ENCODE data around the gene EXOC4.
"Not testable (repeated sequence)": the region's sequence is repeated elsewhere in the genome, so short reads cannot be mapped to it uniquely, and the experiment has no call there.

Gene EXOC4

GRCh38 chr7:133252858-133253518, at the start of gene EXOC4:
Gene EXOC4, plus strand, starts transcription at chr7:133253078.
- DNase-seq (ENCODE audit: low read depth), result peak; percentile 97

- DNase-seq (ENCODE audit: low read depth), result no peak
These were observed 49.4 kb upstream of the EXOC4 start for GRCh38 chr7:133203490-133203889.

- peak; percentile 34 for DNase-seq (ENCODE audit: low read depth)
These were observed 45.2 kb upstream of the EXOC4 start for GRCh38 chr7:133207687-133208086.

GRCh38 chr7:133210817-133211216, 42.1 kb upstream of the EXOC4 start:
- DNase-seq (ENCODE audit: low read depth), result not testable (repeated sequence)

DNA sequence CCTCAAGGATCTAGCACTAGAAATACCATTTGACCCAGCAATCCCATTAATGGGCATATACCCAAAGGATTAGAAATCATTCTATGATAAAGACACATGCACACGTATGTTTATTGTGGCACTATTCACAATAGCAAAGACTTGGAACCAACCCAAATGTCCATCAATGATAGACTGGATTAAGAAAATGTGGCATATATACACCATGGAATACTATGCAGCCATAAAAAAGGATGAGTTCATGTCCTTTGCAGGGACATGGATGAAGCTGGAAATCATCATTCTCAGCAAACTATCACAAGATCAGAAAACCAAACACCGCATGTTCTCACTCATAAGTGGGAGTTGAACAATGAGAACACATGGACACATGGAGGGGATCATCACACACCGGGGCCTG, 39.1 kb upstream of the EXOC4 start:
- not testable (repeated sequence) for DNase-seq (ENCODE audit: low read depth)

DNA sequence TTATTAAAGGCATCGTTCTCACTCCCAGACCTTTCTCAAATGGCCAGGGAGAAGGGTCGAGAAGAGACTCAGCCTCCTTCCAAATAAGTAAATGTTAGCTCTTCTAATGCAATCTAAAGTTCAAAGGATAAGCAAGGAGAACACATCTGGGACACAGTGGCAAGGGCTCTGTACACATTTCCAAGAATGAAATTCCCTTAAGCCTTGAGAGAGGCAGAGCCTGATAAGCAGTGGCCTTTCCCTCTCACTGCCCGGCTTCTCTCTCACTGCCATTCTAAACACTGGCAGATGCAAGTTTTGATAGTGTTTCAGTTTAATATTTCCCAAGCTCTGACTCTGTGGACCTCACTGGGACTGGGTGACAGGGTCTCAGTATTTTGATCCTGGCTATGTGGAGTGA, 35.1 kb upstream of the EXOC4 start:
- DNase-seq (ENCODE audit: low read depth), result no peak

- DNase-seq (ENCODE audit: low read depth), result peak; percentile 56
These were observed 22.2 kb upstream of the EXOC4 start for GRCh38 chr7:133230591-133231194.

DNA sequence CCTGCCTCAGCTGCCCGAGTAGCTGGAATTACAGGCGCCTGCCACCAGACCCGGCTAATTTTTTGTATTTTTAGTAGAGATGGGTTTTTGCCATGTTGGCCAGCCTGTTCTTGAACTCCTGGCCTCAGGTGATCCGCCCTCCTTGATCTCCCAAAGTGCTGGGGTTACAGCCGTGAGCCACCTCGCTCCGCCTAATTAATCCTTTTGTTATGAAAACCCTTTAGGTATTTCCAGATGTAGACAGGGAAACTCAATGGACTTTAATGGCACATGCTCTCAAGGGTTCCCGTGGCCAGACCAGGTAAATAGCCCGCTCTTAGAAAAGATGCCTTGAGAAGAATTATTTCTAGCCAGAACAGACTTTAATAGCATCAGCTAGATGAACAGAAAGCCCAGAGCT, 19.7 kb upstream of the EXOC4 start:
- no peak for DNase-seq (ENCODE audit: low read depth)

DNA sequence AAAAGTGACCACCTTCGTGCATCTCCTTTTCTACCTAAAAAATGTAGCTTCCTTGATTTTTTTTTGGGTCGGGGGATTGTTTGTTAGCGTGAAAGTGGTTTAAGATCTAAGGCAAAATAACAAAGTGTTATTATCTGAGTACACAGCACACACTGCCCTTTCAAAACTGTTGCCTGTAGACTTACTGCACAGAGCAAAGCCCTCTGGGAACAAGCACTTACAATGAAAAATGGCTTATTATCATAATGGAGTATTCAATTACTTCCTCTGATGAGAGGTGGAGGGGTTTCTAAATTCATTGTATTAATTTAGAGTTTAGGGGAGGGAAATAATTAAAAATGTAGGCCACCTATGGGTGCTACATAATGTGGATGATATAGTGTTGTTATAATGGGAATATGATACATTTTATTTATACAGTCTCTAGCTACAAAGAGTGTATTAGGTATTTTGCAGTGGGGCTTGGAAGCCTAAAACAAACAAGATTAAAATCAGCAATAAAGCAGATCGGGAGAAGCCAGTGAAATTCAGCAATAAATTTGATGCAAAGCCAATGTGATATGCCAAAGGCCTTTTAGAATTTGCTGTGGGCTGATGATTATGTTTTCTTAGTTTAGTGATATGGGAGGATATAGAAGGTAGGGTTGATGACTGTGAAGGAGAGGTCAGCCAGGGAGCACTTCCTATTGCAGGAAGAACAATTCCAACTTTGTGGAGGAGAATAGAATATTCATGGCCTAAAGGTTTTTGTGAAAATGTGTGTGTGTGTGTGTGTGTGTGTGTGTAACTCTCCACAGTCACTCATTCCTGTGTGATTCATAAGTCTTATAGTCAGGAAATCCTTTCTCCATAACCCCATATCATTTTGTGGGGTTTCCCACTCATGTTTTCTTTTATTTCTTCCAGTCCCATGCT, 17.7 kb upstream of the EXOC4 start:
- DNase-seq (ENCODE audit: low read depth), result peak; percentile 15

- DNase-seq (ENCODE audit: low read depth), result no peak
These were observed 15.3 kb upstream of the EXOC4 start for GRCh38 chr7:133237545-133237944.

DNA sequence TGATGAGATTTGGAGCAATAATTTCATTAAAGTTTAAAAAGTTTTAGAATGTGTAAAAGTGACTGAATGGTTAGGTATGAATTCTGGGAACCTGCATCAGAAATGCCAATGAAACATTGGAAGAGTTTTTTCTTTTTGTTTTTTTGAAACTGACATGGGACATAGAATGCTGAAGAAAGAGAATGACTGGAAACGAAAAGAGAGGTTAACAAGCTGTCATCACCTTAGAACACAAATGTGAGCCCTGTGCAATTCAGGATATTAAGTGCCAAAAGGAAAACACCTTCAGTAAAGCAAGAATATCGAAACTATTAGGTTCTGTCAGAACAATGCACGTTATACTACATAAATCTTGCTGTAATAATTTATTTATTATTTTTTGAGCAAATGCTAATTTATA, 12.6 kb upstream of the EXOC4 start:
- no peak for DNase-seq (ENCODE audit: low read depth)

- no peak for DNase-seq (ENCODE audit: low read depth)
These were observed 6.3 kb upstream of the EXOC4 start for GRCh38 chr7:133246558-133246957.

GRCh38 chr7:133248901-133249300, 4.0 kb upstream of the EXOC4 start:
- DNase-seq (ENCODE audit: low read depth), result no peak

GRCh38 chr7:133252506-133252857, 396 bp upstream of the EXOC4 start:
- DNase-seq (ENCODE audit: low read depth), result no peak

GRCh38 chr7:133253519-133253875, 619 bp downstream of the EXOC4 start:
- peak; percentile 23 for DNase-seq (ENCODE audit: low read depth)

DNA sequence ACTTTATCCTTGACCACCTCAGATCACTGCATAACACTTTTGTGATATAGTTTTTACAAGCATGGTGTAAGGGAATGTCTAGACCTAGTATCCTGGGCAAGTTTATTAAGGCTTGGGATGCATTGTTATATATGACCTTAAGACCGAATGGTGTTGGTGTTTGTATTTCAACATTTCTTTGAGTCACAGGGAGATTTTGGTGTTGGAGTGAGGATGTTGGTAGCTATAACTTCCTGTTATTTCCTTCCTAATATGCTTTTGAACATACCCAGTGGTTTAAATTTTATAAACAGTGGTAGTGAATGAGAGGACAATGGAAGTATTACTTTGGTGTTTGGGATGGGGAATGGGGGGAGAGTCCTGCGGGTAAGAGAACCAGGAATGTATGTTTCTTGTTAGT, 2.6 kb downstream of the EXOC4 start:
- no peak for DNase-seq (ENCODE audit: low read depth)

DNA sequence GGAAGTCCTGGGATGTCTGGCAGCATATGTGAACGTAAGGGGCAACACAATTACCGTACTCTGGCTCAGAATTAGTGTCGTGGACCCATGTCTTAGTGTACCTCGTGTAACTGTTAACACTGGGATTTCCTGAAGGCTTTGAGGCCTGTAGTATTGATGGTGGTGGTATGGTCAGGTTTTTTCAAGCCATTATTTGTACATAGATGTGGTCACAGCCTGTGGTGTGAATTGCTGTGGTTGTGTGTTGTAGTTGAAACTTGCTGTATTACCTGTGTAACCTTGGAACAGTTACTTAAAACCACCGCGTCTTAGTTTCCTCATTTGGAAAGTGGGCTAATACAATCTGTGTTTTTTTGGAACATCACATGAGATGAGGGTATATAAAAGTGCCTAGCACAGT, 5.3 kb downstream of the EXOC4 start:
- no peak for DNase-seq (ENCODE audit: low read depth)

GRCh38 chr7:133265821-133266220, 12.9 kb downstream of the EXOC4 start:
- peak; percentile 8 for DNase-seq (ENCODE audit: low read depth)

DNA sequence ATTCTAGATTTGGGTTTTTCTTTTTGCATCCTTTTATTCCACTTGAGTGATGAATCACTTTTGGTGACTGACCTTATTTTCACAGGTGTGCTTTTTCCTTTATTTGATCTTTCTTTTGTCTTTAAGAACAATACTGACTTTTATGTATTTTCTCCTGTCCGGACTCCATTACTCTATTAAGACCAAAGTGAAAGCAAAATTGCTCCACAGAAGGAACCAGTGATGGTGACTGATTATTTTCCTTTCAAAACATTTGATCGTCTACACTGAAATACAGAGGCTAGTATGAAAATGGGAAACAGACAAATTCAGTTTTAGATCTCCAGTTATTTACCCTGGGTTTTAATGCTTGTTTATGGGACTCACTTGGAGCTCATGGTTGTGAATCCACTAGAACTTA, 15.5 kb downstream of the EXOC4 start:
- no peak for DNase-seq (ENCODE audit: low read depth)

DNA sequence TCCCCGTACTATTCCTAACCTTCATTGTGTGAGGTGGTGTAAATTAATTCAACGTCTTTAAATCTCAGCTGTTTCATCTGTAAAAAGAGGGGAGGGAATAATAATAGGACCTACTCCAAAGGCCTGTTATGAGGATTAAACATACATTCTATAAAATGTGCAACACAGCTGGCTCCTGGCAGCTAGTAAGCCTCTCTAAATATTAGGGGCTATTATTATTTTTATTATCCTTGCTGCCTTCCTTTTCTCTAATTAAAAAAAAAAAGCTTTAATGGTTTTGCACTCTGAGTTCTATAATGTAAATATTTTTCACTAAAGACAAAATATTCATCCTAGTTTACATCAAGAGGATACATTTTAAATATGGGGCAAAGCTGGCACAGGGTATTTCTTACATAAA, 19.5 kb downstream of the EXOC4 start:
- DNase-seq (ENCODE audit: low read depth), result no peak

- DNase-seq (ENCODE audit: low read depth), result no peak
These were observed 20.3 kb downstream of the EXOC4 start for GRCh38 chr7:133273227-133273626.

DNA sequence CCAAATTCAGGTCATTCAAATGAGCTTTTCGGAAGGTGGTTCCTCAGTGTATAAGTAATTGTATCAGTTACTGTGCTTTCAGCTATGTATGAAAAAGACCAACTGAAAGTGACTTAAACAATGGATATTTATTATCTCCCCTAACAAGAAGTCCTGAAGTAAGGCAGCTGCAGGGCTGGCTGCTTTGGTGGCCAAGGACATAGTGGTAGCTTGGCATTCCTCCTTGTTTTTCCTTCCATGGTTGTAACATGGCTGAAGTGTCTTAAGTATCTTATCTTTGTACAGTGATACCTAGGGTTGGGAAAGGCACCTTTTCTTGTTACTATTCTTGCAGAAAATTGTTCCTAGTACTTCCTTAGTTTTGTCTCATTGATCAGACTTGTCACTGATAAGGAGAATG, 21.4 kb downstream of the EXOC4 start:
- DNase-seq (ENCODE audit: low read depth), result no peak

DNA sequence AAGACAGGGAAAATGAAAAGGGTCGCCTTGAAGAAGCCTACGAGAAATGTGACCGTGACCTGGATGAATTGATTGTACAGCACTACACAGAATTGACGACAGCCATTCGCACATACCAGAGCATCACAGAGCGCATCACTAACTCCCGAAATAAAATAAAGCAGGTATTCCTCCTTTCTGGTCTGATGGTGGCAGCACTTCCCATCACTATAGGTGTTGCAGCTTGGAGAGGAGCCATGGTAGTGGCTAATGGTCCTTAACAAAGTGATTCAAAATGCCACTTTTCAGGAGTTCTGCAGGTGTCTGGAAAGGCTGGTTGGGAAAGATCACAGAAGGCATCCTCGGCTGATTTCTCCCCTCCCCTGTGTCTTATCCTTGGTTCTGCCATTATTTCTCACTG, 22.1 kb downstream of the EXOC4 start:
- DNase-seq (ENCODE audit: low read depth), result no peak
